HG03135 (cell line): ENCODE results near the gene ZNF134.

Experiments used
- ATAC-seq: cut with Tn5 transposase; IDR thresholded peaks from one replicate; pipeline ENCODE4 v1.9.1; 2021; ENCODE audit warnings: mild to moderate bottlenecking, moderate library complexity; ENCODE audit not compliant: unreplicated experiment

Gene ZNF134

DNA sequence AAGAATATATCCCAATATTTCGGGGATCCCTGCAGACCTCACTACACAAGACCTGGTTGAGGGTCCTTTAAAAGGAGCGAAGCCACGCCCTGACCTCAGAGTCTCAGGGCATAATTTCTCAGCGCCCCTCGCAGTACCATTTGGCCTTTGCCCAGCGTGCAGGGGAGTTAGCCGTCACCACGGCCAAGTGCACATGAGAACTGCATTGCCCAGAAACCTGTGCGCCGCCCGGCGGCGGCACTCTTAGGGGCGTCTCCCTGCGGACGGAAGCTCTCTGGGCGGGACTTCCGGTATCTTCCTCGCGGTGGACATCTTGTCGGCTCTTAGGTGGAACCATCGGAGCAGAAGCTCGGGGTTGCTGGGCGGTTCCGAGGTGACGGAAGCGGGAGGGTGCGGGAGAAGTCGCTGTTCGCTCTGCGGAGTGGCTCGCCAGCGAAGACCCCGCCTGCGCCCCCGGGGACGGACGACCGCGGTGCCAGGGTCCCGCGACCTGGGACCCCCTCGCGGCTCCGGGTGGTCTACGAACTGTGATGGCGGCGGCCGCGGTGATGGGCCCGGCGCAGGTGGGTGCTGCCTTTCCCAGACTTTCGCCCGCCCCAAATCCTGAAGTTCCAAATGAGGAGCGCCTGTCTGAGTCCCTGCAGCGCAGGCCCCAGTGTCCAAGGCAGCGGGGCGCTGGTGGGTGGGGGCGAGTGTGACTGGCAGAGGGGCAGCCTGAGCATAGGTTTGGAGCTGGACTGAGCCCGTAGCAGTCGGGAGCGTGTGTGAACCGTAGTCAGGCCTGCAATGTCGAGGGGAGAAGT lies at the start of gene ZNF134:
TSS of gene ZNF134 (plus strand) at position 302 of the 803 bp plus-strand sequence. CDS start 5,227 bp downstream, outside the sequence.
- peak; percentile 97 for ATAC-seq

- no peak for ATAC-seq
Measured at GRCh38 chr19:57566396-57567265, 47.4 kb upstream of the ZNF134 start.

GRCh38 chr19:57570707-57571106 lies 43.3 kb upstream of the ZNF134 start:
- no peak for ATAC-seq

GRCh38 chr19:57572415-57572947 lies 41.6 kb upstream of the ZNF134 start:
- ATAC-seq, result no peak

GRCh38 chr19:57576661-57577060 lies 37.4 kb upstream of the ZNF134 start:
- no peak for ATAC-seq

- peak; percentile 93 for ATAC-seq
Measured at GRCh38 chr19:57578487-57579205, 35.4 kb upstream of the ZNF134 start, which contains the start of gene ZNF416. TSS of gene ZNF416 (minus strand) at chr19:57578911. CDS start at chr19:57578704, 207 bp downstream.

- no peak for ATAC-seq
Measured at GRCh38 chr19:57583104-57583520, 30.9 kb upstream of the ZNF134 start.

DNA sequence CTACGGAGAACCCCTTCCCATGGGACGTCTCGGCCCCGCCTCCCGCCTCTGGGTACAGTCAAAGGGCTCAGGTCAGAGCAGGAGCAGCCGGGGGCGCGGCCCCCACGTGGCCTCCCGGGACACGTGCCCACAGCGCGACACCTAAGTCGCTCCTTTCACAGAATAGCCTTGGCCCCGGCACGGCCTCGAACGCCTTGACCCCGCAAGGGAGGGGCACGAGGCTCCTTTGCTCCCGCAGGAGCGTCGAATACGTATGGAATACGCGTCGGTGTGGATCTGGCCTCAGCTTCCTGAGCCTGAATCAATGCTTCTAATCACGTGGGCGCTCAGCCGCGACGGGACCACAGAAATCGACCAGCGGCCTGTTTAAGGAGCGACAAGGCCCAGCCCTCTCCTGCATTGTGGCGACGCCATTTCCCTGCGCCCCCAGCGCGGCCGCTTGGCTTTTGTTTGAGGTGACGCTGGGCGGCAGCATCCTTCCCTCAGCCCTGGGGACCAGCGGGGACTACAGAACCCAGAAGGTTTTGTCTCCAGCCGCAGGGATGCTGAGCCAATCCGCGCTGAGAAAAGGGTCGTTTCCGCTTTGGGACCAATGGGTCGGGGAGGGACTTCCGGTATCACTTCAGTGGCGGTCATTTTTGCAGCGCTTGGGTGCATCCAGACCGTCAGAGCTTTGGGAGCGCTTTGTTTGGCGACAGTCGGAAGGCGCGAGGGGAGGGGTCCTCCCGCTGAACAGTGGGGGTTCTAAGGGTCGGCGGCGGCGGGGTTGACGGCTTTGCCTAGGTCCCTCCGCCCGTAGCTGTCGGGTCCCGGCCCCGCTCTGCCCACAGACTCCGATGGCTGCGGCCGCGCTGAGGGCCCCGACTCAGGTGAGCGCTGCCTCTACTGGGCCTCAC lies 30.3 kb upstream of the ZNF134 start, which contains the start of gene ZIK1:
TSS of gene ZIK1 (plus strand) at position 625 of the 896 bp plus-strand sequence. CDS start at position 837, 212 bp downstream.
- ATAC-seq, result peak; percentile 67

DNA sequence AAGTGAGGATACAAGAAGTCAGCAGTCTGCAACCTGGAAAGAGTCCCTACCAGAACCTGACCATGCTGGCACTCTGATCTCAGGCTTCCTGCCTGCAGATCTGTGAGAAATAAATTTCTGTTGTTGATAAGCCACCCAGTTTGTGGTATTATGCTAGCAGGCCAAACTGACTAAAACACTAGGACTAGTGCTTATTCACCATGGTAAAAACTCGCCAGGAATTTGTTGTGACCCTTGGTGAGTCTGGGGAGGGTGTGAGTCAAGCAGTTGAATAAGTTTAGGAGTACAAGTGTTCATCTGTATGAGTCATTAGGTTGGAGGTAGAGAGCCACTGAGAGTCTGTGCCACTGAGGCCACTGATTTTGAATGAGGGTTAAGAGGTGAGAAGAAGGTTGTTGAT lies 26.5 kb upstream of the ZNF134 start:
- ATAC-seq, result no peak

DNA sequence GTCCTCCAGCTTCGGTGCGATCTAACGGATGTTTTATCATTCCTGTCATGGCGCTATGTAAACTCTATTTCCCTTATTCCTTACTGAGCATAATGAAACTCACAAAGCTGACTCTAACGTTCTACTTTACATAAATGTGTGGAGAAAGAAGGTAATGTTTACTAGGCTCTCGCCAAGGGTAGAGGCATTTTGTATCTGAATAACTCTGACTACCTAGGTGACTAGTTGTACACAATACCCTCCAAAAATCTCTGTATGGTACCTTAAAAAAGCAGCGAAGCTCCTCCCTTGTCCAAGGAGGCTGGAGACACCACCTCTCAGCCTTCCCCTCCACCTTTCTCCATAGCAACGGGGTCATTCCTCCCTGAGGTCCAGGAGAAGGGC lies 14.7 kb upstream of the ZNF134 start:
- no peak for ATAC-seq

- ATAC-seq, result peak; percentile 91
Measured at GRCh38 chr19:57599761-57600383, 14.2 kb upstream of the ZNF134 start, which contains the start of gene ZNF530. TSS of gene ZNF530 (plus strand) at chr19:57599885. CDS start at chr19:57604346, 4,461 bp downstream.

GRCh38 chr19:57606931-57607330 lies 7.1 kb upstream of the ZNF134 start:
- ATAC-seq, result no peak

DNA sequence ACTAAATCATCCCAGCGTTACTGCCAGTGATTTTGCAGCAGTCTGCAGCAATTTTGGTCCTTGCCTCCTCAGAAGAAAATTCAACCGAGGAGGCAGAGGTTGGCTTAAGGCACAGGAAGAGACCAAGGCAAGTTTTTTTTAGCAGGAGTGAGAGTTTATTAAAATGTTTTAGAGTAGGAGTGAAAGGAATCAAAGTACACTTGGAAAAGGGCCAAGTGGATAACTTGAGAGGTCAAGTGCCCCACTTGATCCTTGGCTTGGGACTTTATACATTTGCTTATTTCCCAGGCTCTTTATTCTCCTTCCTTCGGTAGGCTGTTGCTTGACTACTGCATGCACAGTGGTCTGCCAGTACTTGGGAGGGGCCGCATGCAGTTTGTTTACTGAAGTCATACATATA lies 2.9 kb upstream of the ZNF134 start:
- no peak for ATAC-seq

DNA sequence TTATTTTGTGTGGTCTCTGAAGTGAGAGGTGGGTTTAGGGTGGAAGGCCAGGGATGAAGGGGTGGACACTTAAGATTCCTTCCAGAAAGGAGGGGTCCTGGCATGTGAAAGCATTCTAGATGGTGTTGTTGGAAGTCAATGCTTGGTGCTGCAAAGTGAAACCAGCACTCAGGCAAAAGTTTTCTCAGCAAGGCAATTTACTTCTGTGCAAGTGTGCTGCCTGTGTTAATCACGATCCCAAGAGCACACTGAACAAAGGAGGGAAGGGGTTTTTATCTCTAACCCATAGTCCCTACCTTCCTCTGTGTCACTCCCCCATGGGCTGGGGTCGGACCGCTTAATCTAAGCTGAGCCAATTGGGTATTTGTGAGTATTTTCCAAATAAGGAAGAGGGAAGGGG lies 1.3 kb downstream of the ZNF134 start:
- no peak for ATAC-seq

- no peak for ATAC-seq
Measured at GRCh38 chr19:57620673-57621348, 6.8 kb downstream of the ZNF134 start.

DNA sequence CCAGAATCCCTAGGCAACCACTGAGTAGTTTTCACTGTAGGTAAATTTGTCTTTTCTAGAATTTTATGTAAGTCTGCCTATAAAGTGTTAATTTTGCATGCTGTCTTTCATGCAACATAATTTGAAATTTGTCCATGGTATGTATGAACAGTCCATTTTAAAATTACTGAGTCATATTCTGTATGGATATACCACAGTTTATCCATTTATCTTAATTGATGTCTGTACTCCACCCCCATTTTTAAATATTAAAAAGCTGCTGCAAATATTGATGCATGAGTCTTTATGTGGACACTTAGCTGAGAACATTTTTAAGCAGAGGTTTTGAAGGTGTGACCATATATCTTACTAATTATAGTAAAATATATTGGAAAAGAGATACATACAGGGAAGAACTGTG lies 9.0 kb downstream of the ZNF134 start:
- no peak for ATAC-seq

DNA sequence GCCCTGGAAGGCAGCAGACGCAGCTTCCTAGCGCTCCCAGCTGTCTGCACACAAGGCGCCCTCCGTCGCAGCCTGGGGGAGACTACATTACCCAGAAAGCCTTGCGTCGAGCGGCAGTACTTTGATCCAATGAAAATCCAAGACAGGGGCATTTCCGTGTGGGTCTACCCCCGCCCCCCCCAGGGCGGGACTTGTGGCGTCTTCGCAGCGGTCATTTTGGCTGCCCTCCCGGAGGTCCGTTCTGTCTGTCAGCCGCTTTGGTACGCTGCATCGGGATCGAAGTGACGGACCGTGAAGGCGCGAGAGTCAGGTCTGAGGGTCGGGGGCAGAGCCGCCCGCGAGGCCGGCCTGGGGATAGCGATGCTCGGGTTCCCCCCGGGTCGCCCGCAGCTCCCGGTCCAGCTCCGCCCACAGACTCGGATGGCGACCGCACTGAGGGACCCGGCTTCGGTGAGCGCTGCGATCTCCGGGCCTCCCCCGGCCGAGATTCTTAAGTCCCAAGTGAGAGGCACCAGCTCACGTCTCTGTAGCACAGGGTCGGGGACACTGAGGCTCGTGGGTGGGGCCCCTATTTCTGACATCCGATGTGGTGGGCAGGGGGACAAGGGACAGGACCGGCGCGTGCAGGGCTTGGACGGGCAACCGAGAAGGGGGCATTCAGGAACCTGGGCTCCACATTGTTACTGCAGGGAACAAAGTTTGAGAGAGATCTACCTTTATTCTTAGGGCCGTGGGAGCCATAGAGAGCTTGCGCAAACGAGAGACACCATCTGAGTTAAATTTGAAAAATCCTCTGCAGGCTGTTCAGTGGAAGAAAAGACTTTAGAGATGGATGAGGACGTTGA lies 19.2 kb downstream of the ZNF134 start, which contains the start of gene ZNF211:
TSS of gene ZNF211 (plus strand) at position 182 of the 845 bp plus-strand sequence. CDS start at position 361, 179 bp downstream.
- peak; percentile 89 for ATAC-seq

DNA sequence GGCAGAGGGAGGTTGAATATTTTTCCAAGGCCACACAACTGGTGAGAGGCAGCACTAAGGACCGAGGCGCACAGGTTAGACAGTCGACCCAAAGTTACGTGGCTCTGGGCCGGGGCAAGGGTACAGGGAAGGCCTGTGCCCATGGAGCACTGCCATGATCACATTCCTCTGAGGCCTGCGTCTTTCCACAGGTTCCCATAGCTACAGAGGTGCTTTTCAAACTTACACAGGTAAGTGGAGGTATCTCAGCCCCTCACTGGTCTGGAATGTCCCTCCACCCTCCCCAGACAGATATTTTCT lies 19.7 kb downstream of the ZNF134 start:
- no peak for ATAC-seq
